Erythroblast (primary cell): Measurements from ENCODE around the gene FNDC3B.

ENCODE experiments used
- GATA1 ChIP-seq: IDR thresholded peaks from 2 replicates; pipeline ENCODE4 v1.6.1; 2011; ENCODE audit warnings: low read depth, mild to moderate bottlenecking, control low read depth, low read length, moderate library complexity
- POLR2A ChIP-seq: IDR thresholded peaks from 2 replicates; pipeline ENCODE4 v1.6.1; 2011; ENCODE audit warnings: mild to moderate bottlenecking, low read length

GRCh38 chr3:172170073-172170709, 130.8 kb downstream of the FNDC3B start:
- no peak for TF ChIP-seq POLR2A
- TF ChIP-seq GATA1: no peak
